GM23338 (cell line): ENCODE data around the gene C2CD4B. TPM values are rescaled to one million over a fixed set of nuclear protein-coding genes. Genes with fewer than 3 reads are reported as not detected.

Source experiments
- ATAC-seq: fragments of 200-7000 bp; cut with Tn5 transposase; 3 replicates; pipeline ENCODE4 v1.9.1; 2020
- DNase-seq: peaks from one replicate; pipeline ENCODE4 v3.0.0-alpha.2; 2015; ENCODE audit warnings: low spot score
- H2AFZ ChIP-seq: fragments of 200-600 bp; sonication (generic); 2 replicates; pipeline ENCODE4 v1.8.0; 2016; ENCODE audit warnings: antibody characterized with exemption, mild to moderate bottlenecking, moderate library complexity
- H3F3A ChIP-seq: fragments of 200-600 bp; sonication (generic); replicated peaks from 2 replicates; pipeline ENCODE4 v1.8.0; 2017; ENCODE audit warnings: antibody characterized with exemption, mixed run types, low read depth
- H3K27ac ChIP-seq: fragments of 200-600 bp; sonication (generic); 2 replicates; pipeline ENCODE4 v1.6.1; 2016; ENCODE audit warnings: low read depth
- H3K27me3 ChIP-seq: fragments of 200-600 bp; sonication (generic); 2 replicates; pipeline ENCODE4 v1.8.0; 2016; ENCODE audit warnings: mild to moderate bottlenecking, mixed run types, moderate library complexity; ENCODE audit not compliant: insufficient read depth
- H3K36me3 ChIP-seq: fragments of 200-600 bp; sonication (generic); 2 replicates; pipeline ENCODE4 v1.8.0; 2016; ENCODE audit warnings: mild to moderate bottlenecking; ENCODE audit not compliant: insufficient read depth
- H3K4me1 ChIP-seq: fragments of 200-600 bp; sonication (generic); 2 replicates; pipeline ENCODE4 v1.8.0; 2016; ENCODE audit warnings: mild to moderate bottlenecking, moderate library complexity; ENCODE audit not compliant: insufficient read depth
- H3K4me2 ChIP-seq: fragments of 200-600 bp; sonication (generic); 2 replicates; pipeline ENCODE4 v1.7.1; 2017; ENCODE audit warnings: mixed run types
- H3K4me3 ChIP-seq: fragments of 200-600 bp; sonication (generic); 2 replicates; pipeline ENCODE4 v1.6.1; 2016; ENCODE audit warnings: mixed run types
- H3K79me2 ChIP-seq: fragments of 200-600 bp; sonication (generic); replicated peaks from 2 replicates; pipeline ENCODE4 v1.8.0; 2017; ENCODE audit warnings: mild to moderate bottlenecking; ENCODE audit not compliant: insufficient read depth
- H3K9me2 ChIP-seq: fragments of 200-600 bp; sonication (generic); 2 replicates; pipeline ENCODE4 v1.8.0; 2017; ENCODE audit not compliant: insufficient read depth
- H4K20me1 ChIP-seq: fragments of 200-600 bp; sonication (generic); replicated peaks from 2 replicates; pipeline ENCODE4 v1.8.0; 2017; ENCODE audit warnings: mild to moderate bottlenecking; ENCODE audit not compliant: insufficient read depth
- H3K27ac Mint-ChIP-seq: 2 replicates; pipeline ENCODE4 v1.8.0; 2020; ENCODE audit warnings: inconsistent platforms, mild to moderate bottlenecking, moderate library complexity, mixed read lengths
- H3K27me3 Mint-ChIP-seq: 3 replicates; pipeline ENCODE4 v1.8.0; 2022; ENCODE audit warnings: low read depth, mild to moderate bottlenecking, moderate library complexity, mixed read lengths, inconsistent platforms; ENCODE audit not compliant: insufficient read depth, poor library complexity
- H3K36me3 Mint-ChIP-seq: 3 replicates; pipeline ENCODE4 v1.8.0; 2021; ENCODE audit warnings: low read depth, mild to moderate bottlenecking, inconsistent platforms, moderate library complexity, mixed read lengths
- H3K4me1 Mint-ChIP-seq: 3 replicates; pipeline ENCODE4 v1.8.0; 2020; ENCODE audit warnings: mild to moderate bottlenecking, inconsistent platforms, mixed read lengths
- H3K4me3 Mint-ChIP-seq: 3 replicates; pipeline ENCODE4 v1.8.0; 2021; ENCODE audit warnings: moderate library complexity, mild to moderate bottlenecking, inconsistent platforms, mixed read lengths
- H3K9me3 Mint-ChIP-seq: 3 replicates; pipeline ENCODE4 v1.8.0; 2020; ENCODE audit warnings: moderate library complexity, mild to moderate bottlenecking, inconsistent platforms, mixed read lengths
- CTCF ChIP-seq, 2 experiments: fragments of 200-600 bp in 1 of 2; sonication (generic) in 1 of 2; conservative IDR thresholded peaks; 2 replicates each; pipeline versions ENCODE4 v1.5.1 to v1.6.1; 2016 to 2017; ENCODE audit warnings: antibody characterized with exemption in 2 of 2, low read depth in 2 of 2, mild to moderate bottlenecking in 2 of 2, moderate library complexity in 1 of 2
- NANOG ChIP-seq: IDR thresholded peaks from 2 replicates; pipeline ENCODE4 v1.6.1; 2016; ENCODE audit warnings: antibody characterized with exemption, borderline replicate concordance
- REST ChIP-seq: IDR thresholded peaks from one replicate; pipeline ENCODE4 v1.6.1; 2018; ENCODE audit warnings: antibody characterized with exemption; ENCODE audit not compliant: unreplicated experiment
- polyA plus RNA-seq: library from polyadenylated mRNA; unstranded; fragments of >200 nt; fragmentation: Nextera tagmentation; extraction: Ambion mirVana; gene quantifications from 2 replicates; pipeline ENCODE4 v1.2.1, GENCODE V29; 2016
- total RNA-seq: library from RNA; depleted of rRNA; stranded (reverse); fragments of >200 nt; shearing (Covaris generic); gene quantifications from 2 replicates; pipeline ENCODE4 v1.2.3, GENCODE V29; 2014

The C2CD4B gene
- total and polyA plus RNA-seq, 2 experiments from 2014 or later: 1.5 TPM; not detected in 1

GRCh38 chr15:62125773-62126172 is 39.3 kb downstream of the C2CD4B start:
- Histone ChIP-seq H3K4me2 (no peak overlapping the region), H3K79me2 (no peaks in the 10 kb centered on the region), H3F3A (no peaks in the 10 kb centered on the region), H3K27me3 (no peaks in the 10 kb centered on the region), H3K9me2 (peaks cover 6% of the 10 kb centered on the region; the same call in 1 of the 2 replicates), H3K36me3 (0 out of 2 replicates have a peak, but pooled peaks cover 8% of the 10 kb centered on the region), H4K20me1 (no peaks in the 10 kb centered on the region), H2AFZ (no peak overlapping the region), H3K4me1 (peaks cover 14% of the 10 kb centered on the region; the same call in 1 of the 2 replicates), H3K27ac (no peak overlapping the region), H3K4me3 (no peak overlapping the region)
- TF ChIP-seq CTCF (conservative IDR thresholded peaks at IDR 0.05; ENCODE audit: low read depth in 2 of 2) (peak; percentile 24 to 35; a peak in 2 of 4 replicates), NANOG (no peak)
- peaks cover 2% of the 10 kb centered on the region for H3K27me3 Mint-ChIP-seq
- no peak overlapping the region for H3K4me3 Mint-ChIP-seq
- peaks cover 14% of the 10 kb centered on the region for H3K9me3 Mint-ChIP-seq
- no peak overlapping the region for H3K27ac Mint-ChIP-seq
- peaks cover 10% of the 10 kb centered on the region; the same call in 2 of the 3 replicates for H3K36me3 Mint-ChIP-seq
- ATAC-seq (no peak), DNase-seq (no peak)
- peaks cover 11% of the 10 kb centered on the region for H3K4me1 Mint-ChIP-seq

GRCh38 chr15:62124973-62125303 is 40.1 kb downstream of the C2CD4B start:
- ATAC-seq: no peak
- no peak for DNase-seq

More at GRCh38 chr15:62124973-62125303, 40.1 kb downstream of the C2CD4B start:
- Histone ChIP-seq H2AFZ (no peak overlapping the region), H3K27me3 (no peaks in the 10 kb centered on the region), H3K9me2 (peaks cover 12% of the 10 kb centered on the region; the same call in 1 of the 2 replicates), H3K4me3 (no peak overlapping the region), H3F3A (no peaks in the 10 kb centered on the region), H3K4me2 (no peak overlapping the region), H4K20me1 (no peaks in the 10 kb centered on the region), H3K36me3 (0 out of 2 replicates have a peak, but pooled peaks cover 8% of the 10 kb centered on the region), H3K27ac (no peak overlapping the region), H3K79me2 (no peaks in the 10 kb centered on the region), H3K4me1 (peaks cover 14% of the 10 kb centered on the region; the same call in 1 of the 2 replicates)
- Mint-ChIP-seq H3K9me3 (peaks cover 14% of the 10 kb centered on the region), H3K4me1 (peaks cover 12% of the 10 kb centered on the region), H3K27me3 (peaks cover 6% of the 10 kb centered on the region), H3K36me3 (peaks cover 10% of the 10 kb centered on the region; the same call in 2 of the 3 replicates), H3K4me3 (no peak overlapping the region), H3K27ac (no peak overlapping the region)
- peak in 1 of 2 experiments; percentile 33; a peak in 1 of 4 replicates for TF ChIP-seq CTCF (conservative IDR thresholded peaks at IDR 0.05; ENCODE audit: low read depth in 2 of 2)
- TF ChIP-seq REST: no peak
